Activated CD8-positive, alpha-beta memory T cell treated with anti-CD3 and anti-CD28 coated beads, Interleukin-2, amount 50 U/mL, for 24 hours (primary cell): ENCODE measurements around the gene RGS7.

ENCODE experiments used
- DNase-seq: peaks from one replicate; pipeline ENCODE4 v3.0.0-alpha.2; 2020; ENCODE audit errors: extremely low read depth

RGS7 gene

DNA sequence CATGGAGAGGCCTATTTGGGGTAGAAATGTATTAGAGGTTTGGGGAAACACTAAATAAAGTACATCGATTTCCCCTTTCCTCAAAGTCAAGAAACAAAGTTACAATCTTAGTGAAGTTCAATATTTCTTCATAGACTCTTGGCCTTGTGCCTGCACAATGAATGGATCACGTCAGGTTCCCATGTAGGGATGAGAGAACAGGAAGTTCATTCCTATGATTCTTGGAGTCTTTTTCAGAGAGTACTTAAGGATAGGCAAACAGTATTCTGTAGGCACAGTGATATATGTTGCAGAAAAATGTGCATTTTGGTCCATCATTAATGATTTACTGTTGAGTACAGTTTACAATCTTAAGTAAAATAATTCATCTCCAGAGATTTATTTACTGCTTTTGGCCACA is 275.5 kb downstream of the RGS7 start:
- DNase-seq: no peak

DNA sequence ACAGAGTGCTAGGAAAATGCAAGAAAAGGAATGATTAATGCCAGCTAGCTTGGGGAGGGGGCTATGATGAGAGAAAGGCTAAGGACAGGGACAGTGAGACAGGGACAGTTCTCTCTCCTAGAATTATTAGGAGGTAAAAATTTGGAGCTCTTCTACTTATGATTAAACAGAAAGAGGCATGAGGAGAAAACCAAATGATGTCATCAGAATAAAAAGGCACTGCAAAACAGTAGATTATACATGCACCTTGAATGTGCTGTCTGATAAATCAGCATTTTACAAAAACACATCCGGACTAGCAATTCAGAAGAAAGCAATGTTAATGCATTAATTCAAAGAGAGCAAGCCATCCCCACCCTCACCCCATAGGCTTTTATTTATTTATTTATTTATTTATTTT is 277.5 kb downstream of the RGS7 start:
- no peak for DNase-seq

DNA sequence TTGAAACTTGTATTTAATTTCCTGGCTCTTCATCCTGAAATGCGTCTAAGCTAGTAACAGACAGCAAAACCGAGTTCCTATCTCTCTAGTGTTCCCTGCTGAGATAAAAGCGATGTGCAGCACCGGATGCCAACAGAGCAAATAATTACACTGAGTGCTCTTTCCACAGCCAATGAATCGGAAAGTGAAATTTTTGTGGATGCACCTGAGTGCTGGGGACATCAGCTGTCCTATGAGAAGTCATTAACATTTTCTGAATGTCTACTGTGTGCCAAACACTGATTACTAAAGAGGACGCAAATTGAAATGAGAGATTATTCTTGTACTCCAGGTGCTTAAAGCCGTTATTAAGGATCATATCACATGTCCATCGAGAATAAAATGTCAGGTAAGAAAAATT is 278.0 kb downstream of the RGS7 start:
- DNase-seq: no peak

DNA sequence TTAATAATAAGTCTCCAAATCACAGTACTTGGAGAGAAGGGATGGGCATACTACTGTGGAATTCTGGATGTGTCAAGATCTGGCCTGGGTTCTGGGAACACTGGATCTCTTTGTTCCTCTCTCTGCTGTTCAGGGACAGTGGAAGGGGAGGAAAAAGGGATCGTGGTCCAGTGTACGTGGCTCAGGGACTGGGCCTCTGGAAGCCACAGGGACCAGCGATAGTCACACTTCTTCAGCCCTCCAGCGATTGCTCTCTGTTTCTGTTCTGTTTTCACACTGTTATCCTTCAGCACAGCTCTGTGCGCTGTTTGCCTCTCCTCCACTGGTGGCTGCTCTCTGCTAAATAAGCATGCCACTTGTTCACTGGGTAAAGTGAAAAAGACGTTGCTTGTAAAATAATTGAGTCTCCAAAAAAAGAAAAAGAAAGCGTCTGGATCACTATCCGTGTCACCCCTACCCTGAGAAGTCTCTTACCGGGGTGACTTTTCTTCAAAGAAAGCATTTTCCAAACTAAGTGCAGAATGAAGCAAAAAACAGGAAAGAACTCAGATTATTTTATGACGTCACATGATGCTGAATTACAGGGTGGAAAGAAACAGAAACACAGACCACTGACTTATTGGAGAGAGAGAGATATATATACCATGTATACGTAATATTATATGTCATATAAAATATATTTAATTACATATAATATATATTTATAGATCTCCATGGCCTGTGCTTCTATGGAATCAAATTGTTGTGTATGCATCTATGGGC is 279.4 kb downstream of the RGS7 start:
- no peak for DNase-seq

DNA sequence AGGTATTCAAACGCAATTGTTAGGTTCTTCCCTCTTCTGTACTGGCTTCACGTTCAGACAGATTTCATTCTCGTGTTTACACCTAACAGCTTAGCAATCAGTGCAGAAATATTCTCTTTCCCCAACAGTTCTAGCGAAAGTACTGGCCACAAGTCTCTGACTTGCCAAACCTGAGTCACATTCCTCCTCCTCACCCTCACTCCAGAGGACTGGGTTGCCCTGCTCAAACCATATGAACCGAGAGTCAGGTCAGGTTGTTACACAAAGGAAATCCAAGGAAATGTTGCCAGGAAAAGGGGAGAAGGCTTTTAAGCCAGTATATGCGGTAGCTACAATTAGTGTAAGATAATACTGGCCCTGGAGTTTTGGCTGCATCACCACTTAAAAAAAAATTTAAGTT is 282.5 kb downstream of the RGS7 start:
- no peak for DNase-seq

DNA sequence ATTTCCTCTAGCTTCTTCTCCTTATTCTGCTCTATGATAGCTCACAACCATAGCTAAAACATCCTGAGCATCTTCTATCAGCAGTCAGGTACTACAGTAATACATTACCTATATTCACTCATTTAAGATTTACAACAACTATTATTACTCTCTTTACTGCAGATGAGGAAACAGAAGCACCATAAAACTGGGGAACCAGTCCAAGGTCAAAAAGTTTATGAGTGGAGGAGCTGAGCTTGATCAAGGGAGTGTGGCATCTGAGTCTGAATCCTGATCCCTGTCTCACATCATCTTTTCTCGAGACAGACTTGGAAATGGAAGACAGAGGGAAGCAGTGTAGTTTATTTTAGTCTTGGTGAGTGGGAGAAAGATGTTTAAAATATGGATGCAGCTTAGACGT is 288.6 kb downstream of the RGS7 start:
- DNase-seq: no peak

DNA sequence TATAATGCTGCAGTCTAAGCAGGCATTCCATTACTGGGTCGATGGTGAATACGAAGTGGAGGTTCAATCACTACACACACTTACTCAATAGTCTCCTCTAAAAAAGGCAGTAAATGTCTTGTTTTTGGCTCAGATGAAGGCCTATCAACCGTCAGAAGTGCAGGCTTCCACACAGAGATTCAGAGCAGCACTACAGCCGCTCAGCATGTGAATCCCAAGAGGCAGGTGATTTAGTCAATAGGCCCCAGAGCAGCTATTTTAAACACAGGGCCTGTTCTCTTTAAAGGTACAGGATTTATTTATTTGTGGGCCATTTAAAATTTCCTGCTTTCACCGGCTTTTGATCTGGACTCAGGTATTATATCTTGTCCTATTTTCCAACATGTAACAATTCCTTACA is 293.7 kb downstream of the RGS7 start:
- no peak for DNase-seq

DNA sequence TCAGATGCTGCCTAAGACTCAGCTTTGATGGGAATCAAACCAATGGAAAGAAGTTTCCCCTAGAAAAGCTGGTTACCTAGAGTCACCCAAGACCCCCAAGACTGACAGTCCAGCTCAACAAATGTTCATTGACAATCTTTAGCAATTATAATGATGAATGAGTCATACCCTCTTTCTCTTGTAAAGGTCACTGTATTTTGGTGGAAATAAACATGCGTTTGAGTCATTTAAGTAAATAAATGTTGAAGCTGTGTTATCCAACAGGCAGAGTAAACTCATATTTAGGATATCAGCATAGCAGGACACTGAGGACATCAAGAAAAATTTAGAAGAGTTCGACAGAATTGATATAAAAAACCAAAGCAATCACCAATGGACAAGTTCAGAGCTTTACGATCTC is 295.9 kb downstream of the RGS7 start:
- no peak for DNase-seq

DNA sequence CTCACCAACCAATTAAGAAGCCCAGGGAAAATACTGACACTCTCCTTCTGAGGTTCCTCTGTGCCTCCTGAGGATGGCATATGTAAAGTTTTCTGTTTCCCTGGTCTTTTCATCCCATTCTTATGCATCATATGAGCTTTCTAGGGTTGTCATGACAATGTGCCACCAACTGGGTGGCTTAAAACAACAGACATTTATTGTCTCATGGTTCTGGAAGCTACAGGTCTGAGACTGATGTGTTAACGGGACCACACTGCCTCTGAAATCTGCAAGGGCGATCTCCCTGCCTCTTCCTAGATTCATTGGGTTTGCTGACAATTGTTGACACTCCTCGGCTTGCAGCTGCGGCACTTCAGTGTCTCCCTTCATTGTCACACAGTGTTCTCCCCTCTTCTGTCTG is 308.4 kb downstream of the RGS7 start:
- no peak for DNase-seq

DNA sequence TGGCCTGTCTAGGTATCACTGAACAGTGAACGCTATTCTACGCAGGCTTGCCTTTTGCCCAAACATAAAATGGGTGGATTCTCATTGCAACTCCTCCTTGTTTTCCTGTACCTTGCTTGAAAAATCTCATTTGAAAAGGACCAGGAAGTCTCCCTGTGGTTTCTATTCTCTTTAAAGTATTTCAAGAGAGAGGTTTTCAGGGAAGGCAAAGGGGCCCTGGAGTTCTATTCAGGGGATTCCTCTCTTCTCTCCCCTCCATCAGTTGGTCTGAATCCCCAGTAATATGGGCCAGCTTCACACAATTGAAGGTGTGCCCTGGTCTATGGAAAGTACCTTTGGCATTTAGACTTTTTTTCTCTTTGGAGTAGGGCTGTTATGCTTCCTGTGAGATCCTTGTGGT is 311.3 kb downstream of the RGS7 start:
- no peak for DNase-seq

DNA sequence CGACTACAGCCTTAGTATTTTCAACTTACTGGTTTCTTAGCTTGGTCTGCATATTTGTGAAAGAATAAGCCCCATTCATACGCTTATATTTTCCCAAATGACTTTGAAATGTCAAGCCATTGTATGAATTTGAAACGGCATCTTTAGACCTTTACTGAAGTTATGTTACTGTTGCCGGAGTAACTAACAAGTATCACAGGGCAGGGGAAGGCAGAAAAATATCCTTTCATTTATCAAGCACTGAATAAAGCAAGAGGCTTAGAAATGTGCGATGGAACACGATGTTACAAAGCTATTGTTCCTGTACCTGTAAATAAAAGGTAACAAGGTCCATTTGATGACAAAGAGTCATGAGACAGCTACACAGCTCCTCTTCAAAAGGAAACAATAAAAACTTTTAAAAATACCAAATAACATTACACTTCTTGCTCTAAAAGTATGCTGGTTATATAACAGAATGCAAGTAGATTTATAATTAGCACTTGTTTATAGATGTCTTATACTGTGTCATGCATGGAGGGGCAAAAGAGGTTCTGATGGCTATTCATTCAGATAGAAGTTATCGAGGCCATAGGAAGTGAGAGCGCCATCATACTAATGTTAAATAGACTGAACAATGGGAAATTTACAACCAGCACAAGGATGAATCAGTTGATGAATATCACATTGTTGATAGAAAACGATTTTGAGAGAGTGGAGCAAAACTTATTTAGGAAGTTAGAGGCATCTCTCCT is 322.6 kb downstream of the RGS7 start:
- DNase-seq: no peak

DNA sequence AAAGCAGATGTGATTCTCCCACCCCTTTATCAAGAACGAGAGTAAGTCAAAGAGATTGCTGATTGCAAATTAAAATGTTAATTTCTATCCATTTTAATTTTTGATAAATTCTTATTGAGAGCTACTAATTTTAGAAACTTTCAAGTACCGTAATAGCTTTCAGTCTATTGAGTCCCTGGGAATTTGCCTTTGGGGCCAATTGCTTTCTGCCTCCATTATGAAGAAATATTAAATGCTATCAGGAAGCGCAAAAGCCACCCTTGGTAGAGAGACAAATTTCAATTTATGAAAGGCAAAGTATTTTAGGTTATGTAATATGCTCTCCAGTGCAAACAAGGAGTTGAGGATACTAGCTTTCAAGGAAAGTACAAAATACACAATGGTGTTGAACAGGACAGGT is 332.2 kb downstream of the RGS7 start:
- no peak for DNase-seq

DNA sequence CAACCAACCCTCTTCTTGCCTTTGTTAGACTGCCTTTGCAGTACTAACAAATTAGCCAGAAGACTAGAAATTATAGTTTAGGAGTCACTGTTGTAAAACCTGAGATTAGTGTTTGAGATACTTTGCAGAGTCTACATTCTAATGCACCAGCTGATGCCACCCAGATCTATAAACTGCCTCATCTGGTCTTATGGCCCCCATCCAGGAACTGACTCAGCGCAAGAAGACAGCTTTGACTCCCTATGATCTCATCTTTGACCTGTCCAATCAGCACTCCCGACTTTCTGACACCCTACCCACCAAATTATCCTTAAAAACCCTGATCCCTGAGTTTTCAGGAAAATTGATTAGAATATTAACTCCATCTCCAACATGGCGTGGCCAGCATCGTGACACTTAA is 334.6 kb downstream of the RGS7 start:
- no peak for DNase-seq

DNA sequence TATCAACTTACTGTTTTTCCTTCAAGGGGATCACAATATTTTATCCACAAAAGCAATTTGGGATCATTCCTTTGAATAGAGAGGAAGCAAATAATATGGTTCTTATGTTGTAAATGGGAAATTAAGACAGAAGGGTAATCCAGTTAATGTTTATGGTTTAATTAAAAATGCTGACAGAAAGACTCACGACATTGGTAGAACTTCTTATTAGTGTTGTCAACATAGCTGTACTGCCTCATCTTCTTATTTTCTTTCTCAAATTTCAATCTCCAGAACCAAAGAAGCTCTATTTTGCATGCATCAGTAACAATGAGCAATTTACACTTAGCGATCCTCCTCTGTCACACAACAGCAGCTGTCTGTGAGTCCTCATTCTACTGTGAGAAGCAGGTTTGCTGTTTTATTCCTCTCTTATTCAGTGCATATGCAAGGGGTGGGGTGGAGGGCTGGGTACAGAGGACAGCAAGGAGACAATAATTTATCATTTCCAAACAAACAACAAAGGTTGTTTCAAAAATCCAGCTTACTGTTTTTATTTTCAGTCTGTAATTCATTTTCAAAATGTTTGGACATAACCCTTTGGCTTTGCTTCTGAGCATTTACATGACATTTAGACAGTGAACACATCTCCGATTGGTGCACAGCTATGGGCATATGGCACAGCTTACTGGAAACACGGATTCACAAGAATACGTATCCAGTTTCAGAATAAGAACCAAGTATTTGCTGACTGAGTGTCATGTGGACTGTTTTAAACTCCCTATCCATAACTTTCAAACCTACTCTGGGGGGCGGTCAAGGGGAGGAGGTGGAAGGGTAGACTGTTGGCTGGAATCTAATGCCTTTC is 335.9 kb downstream of the RGS7 start:
- DNase-seq: no peak

DNA sequence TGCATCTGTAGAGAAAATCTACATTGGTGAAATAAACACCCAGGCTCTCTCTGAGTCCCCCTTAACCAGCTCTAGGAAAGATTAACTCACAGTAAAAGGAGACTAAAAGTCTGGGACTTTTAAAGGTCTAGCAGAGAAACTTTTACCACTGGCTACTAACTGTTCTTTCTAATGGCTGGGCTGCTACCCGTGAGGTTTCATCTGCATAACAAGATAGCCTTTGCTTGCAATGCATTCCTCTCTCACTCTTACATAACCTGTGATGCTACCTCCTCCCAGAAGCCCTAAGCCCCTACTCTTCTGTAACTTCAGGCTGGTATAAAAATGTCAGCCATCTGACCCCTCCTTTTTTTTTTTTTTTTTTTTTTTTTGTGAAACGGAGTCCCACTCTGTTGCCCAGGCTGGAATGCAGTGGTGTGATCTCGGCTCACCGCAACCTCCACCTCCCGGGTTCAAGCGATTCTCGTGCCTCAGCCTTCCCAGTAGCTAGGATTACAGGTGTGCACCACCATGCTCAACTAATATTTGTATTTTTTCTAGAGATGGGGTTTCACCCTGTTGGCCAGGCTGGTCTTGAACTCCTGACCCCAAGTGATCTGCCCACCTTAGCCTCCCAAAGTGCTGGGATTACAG is 344.2 kb downstream of the RGS7 start:
- DNase-seq: no peak

DNA sequence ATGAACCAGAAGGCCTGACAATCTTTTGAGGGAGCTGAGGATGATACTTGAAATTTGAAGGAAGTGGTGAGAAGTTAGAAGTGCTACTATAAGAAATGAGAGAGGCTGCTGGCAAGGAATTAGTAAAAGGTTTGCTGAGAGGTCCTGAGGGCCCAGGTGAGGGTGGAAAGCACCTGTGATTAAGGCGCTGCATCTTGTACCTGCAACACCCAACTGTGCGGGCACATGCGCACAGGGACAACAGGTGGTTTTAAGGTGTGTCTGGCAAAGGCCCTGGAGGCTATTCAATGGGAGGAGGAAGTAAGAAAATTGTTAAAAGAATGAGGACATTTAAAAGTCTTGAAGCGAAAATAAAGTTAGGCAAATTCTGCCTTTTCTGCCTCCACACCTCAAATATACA is 349.3 kb downstream of the RGS7 start:
- no peak for DNase-seq

DNA sequence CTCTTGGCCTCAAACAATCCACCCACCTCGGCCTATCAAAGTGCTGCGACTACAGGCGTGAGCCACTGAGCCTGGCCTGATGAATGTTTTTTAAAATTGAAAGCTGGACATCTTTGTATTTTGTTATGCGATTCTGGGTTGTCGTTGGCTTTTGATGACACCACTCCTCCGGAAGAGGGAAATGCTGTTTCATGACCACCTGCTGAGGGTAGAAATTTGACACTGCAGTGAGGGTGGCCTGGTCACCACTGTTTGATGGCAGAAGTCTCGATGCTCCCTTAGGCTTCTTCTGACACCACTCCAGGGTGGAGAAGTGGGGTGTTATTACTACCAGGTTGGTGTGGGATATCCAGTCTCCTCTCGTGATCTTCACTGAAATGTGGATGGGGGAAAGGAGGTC is 357.2 kb downstream of the RGS7 start:
- no peak for DNase-seq

DNA sequence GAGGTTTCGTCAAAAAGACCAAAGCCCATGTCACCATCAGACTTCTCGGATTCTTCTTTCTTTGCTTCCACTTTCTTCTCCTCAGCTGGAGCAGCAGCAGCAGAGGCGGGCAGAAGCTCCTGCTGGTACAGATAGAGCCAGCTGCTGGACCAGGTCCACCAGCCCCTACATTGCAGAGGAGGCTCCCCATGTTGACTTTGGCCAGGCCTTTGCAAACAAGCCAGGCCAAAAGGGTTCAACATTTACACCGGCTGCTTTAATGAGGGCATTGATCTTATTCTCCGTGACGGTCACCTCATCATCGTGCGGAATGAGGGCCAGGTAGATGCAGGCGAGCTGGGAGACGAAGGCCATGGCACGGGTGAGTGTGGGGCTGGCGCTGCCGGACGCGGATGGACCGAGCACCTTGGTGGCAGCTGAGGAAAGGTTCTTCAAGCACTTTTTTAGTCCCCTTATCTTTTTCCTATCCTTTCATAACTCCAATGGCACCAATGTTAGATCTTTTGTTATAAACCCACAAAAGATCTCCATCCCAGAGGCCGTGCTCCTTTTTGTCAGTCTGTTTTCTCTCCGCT is 358.5 kb downstream of the RGS7 start:
- no peak for DNase-seq

DNA sequence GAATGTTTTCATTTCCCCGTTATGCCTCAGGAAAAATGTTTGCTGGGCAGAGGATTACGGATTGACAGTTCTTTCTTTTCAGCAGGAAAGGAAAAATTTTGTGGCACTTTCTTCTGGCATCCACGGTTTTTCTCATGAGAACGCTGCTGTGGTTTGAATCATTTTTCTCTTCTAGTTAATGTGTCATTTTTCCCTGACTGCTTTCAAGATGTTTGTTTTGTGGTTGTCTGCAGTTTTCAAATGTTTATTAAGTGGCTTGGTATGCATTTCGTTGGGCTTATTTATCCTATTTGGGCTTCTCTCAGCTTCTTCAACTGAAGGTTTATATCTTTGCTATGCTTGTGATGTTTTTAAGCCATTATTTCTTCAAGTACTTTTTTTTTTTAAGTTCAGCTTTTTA is 359.0 kb downstream of the RGS7 start:
- no peak for DNase-seq

DNA sequence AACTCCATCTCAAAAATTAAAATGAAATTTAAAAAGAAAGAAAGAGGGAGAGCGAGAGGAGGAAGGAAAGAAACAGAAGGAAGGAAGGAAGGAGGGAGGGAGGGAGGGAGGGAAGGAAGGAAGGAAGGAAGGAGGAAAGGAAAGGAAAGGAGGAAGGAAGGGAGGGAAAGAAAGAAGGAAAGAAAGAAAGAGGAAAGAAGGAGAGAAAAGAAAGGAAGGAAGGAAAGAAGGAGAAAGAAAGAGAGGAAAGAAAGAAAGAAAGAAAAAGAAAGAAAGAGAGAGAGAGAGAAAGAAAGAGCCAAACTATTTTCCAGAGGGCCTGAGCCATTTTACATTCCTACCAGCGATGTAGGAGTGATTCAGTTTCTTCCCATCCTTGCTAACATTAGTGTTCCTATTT is 364.0 kb downstream of the RGS7 start:
- no peak for DNase-seq

DNA sequence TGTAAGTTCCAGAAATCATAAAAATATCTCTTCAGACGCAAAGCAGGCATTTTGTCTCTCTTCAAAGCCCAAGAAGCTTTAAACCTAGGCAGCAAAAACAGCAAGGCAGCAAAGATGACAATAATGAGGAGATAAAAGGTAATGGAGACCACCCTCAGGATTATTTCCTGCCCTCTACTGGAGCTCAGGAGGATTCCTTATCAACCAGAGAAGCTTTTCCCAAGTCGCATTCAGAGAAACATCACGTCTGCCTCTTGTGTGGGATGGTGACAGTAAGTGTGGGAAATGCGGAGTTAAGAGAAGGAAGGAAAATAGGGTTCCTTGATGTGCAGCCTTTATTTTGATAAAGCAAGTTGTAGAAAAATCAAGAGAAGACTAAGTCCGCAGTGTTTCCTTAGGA is 365.8 kb downstream of the RGS7 start:
- no peak for DNase-seq

DNA sequence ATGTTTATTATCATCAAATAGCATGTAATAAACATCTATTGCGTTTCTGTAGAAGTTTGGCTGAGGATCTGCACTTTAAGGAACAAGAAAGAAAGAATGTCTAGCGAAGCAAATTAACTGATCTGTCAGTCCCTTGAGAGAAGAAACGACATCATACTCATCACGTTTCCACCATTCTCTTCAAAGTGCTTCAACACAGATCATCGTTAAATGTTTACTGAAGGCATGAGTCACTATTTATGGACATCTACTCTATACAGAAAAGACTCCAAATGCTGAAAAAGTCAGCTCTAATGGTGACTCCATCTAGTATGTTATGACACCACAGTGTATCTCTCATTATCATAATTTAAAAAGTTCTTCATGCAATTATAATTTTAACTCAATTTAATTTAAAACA is 369.1 kb downstream of the RGS7 start:
- no peak for DNase-seq
